NCI-H774 (cell line): ENCODE data around the gene STK32C.
A peak's percentile ranks its signal among the peaks of the same experiment; 100 is the strongest.

ENCODE experiments used
- DNase-seq: peaks from one replicate; lab custom pipeline; 2025; lab: John Stamatoyannopoulos, UW

STK32C gene

DNA sequence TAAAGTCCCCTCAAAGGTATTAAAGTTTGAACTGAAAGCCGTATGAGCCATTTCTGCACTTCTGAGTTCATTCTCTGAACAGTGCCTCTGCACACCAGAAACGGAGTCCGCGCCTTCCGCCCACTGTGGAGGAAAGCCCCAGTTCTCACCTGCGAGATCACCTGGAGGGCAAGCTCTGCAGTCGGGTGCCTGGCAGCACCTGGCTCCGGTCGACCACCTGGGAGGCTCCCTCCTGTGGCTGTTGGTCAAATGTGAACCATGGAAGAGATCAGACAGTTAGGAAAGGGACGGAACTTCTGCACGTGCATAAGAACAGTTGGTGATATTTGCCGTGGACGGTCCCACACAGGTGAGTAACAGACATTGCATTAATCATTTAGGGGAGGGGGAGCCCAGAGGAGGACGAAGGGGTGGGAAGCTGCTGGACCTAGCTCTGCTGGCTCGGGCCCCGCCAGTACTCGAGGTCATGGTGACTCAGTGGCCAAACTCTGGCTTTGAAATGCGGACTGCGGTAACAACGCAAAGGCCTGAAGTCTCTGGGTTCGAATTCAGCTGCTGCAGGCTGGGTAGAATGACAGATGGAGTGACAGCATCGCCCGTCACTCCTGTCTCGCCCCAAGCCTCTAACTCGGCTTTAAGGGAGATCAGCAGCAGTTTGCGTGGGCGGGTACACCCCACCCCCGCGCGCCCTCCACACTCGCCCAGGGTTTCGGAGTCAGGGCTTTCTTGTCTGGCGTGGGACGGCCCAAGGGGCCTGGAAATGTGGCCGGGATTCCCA, 122.7 kb downstream of the STK32C start:
- DNase-seq, result no peak

DNA sequence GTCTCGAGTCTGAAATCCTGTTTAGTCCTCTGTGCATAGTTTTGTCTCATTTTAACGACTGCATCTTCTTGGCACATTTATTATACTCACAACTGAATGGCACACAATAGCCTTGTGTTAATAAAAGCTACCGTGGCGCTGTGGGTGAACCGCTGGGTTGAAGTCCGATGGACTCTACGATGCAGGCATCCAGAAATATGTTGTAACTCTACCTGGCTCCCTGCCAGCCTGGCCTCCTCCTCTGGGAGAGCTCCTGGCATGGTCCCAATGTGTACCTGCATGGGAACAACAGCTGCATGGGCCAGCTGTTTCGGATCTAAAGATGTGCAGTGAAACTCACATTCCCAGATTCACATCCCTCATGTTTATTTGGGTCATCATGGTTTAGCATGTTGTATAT, 124.7 kb downstream of the STK32C start:
- DNase-seq, result no peak

DNA sequence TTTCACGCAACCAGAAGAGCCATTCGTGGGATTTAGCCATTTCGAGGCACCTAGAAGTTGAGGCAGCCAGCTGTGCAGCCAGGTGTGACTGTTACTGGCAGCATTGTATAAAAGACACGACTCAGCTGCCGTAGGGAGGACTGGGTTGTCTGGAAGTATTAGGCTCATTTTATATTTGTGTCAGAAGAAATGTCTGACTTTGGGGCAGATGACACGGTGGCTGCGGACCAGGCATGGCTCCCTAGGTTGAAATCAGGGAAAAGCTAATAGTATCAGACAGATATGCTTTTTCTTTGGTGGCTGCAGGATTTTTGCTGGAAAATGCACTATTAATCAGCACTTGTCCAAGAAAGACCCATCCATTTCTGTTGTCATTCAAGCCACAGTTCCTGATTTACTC, 125.2 kb downstream of the STK32C start:
- DNase-seq, result no peak

DNA sequence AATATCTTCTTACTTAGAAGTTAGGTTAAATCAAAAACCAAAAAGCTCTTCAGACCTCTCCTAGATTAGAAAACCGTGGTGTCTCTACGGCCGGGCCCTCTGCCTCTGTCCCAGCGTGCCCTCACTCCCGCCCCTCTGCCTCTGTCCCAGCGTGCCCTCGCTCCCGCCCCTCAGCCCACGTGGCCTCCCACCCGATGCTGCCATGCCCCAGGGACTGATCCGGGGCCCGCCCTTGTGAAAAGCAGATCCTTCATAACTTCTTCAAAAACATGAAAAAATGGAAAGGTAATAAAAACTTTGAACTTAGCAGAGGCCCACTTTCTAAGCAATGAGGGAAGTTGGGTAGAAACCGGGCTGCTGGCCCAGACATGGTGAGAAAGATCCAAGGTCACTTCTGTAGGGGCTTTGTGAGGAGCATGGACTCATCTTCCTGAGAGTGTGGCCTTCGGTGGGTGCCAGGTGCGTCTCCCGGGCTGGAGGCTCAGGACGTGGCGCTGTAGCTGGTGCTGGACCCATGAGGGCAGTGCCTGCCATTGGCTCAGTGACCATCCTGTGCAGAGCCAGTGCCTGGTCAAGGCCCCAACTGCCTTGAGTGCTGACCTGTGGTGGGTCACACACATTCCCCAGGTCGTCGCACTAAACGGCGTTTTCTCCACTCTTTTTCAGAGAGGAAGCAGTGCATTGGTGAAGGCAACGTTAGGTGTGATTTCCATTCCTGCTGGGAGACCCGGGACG, 125.9 kb downstream of the STK32C start:
- DNase-seq, result no peak

DNA sequence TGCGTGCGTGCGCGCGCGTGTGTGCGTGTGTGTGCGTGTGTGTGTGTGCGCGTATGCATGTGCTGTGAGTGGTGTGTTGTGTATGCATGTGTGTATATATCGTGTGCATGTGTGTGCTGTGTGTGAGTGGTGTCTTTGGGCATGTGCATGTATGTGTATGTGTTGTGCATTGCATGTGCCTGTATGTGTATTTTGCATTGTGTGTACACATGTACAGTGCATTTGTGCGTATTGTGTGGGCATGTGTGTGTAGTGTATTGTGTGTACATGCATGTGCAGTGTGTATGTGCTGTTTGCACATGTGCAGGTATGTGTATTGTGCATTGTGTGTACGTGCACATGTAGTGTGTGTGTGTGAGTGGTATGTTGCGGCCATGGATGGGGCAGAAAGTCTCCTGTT, 127.0 kb downstream of the STK32C start:
- DNase-seq, result no peak

DNA sequence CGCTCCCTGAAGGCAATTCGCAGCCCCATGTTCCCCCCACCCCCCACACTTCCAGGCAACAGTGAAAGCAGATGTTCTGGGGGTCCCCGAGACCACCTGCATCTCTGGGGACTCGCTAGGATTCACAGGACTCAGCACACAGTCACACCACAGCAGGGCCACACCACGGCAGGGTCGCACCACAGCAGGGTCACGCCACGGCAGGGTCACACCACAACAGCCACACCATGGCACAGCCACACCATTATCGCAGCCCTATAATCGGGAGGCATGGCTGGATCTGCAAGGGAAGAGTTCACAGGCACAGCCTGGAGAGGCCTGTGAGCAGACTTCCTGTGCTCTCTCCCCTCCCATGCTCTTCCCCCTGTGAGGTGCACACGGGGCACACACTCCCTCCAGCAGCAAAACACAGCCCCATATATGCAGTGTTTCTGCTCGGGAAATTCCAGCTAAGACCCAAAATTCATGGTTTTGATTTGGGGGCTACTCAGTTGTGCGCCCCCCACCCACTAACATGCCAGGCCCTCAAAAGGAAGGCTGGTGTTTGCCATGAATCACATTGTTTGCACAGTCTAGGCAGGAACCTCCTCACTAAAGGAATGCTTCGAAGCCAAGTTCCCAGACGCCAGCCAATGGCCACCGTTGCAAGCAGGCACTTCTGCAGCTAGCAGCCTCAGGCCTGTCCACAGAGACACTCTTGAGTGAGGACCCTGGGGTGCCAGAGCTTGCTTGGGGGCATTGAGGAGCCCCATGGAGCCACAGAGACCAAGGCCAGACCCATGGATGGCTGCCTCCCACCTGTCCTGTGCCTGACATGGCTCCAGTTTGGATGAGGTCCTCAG, 128.0 kb downstream of the STK32C start:
- DNase-seq, result no peak

DNA sequence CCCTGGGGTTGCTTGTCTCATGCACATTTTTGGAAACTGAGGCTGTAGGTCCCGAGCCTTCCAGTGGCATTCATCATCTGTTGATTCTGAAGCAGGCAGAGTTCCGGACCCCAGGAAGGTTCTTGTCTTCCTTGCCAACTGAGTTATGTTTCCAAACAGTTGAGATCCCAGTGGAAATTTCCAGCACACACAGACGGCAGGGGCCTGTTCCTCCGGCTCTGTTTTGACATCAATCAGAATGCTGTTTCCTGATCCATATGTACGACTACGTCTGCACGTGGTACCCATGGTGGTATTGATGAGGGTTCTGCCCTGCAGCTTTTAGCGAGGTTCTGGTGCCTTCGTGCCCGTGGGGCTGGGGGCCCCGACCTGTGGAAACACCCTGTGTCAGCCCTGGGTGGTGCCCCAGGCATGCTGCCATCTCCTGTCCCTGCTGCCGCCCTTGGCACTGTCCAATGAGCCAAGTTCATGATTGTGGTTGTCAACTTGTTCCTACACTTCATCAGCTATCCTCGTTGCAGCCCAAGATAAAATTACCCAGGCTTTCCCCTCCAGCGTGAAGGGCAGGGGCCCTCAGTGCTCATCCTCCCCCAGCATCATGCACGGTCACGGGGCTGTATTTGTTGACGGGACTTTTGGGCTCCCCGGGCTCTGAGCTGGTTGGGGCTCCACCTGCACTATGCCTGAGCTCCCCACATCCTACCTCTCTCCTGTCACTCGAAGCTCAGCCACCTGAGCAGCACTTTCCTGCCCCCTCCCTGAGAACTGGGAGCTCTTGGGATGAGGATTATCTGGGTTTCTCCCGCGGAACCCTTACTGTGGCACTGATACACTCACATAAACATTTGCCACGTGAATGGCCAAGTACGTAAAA, 128.8 kb downstream of the STK32C start:
- DNase-seq, result no peak

DNA sequence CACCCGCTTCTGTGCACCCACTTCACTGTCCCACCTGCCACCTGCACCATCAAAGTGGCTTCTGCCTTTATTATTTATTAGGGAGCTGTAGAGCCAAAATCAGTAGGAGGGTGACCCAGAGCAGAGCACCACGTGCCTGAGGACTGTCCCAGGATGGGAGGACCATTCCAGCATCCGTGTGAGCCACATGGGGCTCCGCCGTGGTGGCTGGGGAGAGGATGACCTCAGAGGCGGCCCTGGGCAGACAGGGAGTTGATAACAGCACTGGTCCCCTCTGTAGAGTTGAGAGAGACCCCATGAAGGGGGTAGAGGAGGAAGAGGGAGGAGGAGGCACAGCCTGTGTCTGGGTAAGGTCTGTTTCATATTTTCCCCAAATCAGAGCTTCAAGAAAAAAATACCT, 129.7 kb downstream of the STK32C start:
- no peak for DNase-seq

DNA sequence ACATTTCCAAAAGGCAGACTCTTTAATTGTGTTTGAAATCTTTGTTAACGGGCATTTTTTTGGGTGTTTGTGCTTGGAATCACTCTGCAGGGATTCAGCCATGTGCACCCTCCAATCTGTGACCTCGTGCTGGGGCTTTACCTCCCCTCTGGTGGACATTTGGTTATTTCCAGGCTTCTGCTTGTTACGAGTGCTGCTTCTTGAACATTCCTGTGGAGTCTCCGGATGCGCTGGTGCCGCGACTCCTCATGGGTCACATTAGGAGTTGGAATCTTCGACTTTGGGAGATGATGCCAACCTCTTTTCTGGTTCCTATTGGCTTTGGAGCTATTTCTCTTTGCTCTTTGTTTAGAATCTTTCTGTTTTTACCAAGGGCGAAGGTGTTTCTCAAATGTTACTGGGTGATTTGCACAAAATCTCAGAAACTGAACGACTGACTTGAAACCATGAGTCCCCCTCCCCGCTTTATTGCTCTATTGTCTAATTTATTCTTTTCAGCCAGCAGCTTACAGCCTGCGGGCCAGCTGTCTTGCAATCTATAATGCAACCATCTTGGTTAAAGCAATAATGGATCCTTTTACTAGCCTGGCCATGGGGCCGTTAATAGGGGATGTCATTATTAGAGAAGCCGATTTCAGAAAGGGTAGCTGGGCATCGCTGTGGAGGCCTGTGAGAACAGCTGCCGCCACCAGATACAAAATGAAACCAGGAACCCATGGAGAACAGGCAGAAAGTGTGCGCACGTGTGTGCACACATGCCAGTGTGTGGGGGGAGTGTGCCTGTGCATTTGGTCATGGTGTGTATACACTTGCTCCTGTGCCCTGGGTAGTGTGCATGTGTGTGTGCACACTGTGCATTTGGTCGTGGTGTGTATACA, 130.9 kb downstream of the STK32C start:
- no peak for DNase-seq

DNA sequence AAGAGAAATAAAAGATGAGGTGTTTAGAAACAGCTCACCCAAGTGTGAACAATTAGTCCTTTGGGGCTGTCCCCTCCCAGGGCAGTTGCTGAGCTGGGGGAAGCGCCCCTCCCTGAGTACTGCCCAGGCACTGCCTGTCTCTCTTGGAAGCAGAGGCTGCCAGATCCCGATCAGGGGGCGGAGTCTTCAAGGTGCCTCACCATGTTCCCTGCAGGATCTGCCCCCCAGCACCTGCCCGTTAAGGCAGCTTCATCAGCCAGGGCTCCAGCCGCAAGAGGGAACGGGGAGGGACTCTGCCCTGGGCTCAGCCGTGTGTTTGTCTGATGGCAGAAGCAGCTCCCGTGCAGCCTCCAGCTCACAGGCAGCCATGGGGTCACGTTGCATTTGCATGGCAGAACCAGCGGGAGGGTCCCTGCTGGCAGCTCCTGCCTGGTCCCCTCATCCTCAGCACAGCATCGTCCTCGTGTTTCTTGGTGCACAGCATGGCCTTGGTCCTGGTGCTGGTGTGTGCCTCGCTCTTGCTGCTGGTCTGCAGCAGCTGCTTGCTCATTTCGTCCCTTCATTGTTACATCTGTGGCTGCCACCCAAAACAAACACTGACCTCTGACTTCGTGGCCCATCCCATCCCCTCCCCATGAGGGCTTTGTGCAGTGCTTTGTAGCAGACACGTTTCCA, 131.7 kb downstream of the STK32C start:
- DNase-seq, result peak; percentile 34

DNA sequence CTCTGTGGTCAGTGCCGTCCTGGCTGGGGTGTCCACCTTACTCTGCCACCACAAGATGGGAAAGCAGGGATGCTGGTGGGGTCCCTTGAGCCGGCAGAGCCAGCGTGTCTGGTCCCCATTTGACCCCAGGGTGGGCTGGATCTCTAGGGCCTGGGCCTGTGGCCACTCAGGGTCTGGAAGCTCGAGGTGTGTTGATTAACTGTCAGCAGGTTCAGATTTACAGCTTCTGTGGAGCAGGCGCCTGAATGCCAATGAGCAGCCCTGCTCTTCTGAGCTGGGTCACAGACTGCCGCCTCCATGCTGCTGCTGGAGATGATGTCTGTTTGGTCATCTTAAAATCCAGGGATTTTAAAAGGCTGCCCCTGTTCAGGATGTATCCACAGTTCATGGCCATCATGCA, 132.3 kb downstream of the STK32C start:
- no peak for DNase-seq

DNA sequence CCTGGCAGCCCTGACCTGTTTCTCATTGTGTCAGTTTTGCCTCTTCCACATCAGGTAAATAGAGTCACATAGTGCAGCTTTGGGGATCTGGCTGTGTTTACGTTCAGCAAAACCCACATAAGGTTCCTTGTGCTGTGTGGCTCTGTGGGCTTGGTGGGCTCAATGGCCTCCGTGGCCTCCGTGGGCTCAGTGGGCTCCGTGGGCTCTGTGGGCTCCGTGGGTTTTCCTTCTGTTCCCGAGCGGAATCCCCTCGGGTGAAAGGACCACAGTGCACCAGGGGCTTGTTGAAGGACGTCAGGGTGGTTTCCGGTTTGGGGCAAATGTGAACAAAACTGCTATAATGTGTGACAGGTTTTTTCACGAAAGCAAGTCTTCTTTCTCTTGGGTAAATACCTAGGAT, 133.5 kb downstream of the STK32C start:
- no peak for DNase-seq

DNA sequence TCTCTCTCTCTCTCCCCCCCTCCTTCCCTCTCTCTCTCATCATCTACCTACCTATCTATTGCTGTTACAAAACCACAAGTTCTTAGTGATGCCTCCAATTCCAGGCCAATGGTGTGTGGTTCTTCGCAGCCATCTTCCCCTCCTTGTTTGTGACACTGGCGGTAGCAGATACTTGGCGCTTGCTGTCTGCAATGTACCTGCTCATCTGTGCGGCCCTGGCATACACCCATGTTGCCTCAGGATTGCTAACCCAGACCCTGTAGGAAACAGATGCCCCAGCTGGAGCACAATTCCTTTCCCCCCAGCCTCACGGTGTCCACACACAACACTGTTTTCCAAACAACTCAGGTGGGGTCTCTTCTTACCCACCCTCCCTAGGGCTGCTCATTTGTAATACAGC, 134.6 kb downstream of the STK32C start:
- no peak for DNase-seq

DNA sequence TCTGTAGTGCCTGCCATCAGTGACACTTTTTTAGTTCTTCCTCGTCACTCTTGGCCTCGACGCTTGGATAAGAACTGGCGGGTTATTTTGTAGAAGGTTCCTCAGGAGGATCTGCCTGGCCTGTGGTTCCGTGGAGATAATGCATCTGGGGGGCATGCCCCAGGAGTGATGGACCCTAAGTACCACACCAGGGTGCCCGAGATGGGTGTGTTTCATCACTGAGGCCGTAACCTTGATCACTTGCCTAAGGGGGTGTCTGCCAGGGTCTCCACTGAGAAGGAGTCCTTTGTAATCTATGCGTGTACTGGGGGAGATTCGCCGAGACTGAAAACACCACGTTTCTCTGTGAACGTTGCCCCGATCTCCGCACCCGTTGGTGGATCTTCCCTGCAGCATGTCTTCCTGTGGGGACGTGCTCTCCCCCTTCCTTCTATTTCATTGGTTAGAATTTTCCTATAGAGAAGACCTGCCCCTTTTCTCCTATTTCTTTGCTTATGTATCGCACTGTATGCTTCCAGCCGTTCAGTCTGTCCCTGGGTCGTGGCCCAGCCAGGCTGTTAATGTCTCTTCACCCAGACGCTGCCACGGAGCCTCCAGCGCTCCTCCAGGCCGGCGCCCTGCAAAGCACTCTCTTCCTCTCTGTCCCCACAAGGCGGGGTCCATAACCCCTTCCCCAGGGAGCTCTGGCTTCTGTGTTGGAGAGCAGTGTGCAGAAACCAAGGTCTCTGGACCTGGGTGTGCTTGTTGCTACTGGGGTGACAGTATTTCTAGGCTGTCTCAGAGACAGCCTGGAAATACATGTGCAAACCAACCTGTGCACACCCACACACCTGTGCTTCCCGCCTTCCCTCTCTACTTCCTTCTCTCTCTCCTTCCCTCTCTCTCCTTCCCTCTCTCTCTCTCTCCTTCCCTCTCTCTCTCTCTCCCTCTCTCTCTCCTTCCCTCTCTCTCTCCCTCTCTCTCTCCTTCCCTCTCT, 135.4 kb downstream of the STK32C start:
- DNase-seq, result no peak

DNA sequence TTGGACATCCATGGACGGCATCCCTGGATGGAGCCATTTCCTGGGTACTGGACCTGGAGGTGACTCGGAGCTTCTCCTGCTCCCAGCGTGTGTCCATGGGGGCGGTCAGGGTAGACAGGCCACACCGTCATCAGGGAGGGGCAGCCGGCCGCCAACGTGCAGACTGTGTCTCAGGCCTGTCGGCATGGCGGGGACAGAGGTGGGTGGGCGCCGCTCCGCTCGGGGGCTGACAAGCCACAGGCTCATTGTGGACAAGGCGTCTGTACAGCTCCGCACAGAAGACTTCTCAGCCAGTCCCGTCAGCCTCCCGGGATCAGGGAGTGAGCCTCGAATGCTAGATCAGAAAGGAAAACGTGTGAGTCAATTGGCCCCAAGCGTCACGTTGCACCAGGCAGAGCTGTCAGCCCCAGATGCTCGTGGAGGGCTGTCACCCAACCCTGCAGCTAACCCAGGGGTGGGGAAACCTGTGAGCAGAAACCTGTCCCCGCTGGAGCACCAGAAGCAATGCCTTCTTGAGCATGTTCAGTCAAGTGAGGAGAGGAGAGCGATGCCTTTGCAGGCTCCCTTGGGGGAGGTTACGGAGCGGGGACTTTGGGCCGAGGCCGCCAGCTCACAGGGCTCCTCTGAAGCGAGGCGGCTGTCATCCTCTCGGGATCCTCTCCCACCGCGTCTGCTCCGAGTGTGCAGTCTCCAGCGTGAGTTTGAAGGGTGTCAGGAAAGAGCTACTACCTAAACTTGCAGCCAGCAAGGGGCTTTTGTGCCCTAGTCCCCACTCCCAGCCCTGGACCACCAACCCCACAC, 137.0 kb downstream of the STK32C start:
- DNase-seq, result no peak

DNA sequence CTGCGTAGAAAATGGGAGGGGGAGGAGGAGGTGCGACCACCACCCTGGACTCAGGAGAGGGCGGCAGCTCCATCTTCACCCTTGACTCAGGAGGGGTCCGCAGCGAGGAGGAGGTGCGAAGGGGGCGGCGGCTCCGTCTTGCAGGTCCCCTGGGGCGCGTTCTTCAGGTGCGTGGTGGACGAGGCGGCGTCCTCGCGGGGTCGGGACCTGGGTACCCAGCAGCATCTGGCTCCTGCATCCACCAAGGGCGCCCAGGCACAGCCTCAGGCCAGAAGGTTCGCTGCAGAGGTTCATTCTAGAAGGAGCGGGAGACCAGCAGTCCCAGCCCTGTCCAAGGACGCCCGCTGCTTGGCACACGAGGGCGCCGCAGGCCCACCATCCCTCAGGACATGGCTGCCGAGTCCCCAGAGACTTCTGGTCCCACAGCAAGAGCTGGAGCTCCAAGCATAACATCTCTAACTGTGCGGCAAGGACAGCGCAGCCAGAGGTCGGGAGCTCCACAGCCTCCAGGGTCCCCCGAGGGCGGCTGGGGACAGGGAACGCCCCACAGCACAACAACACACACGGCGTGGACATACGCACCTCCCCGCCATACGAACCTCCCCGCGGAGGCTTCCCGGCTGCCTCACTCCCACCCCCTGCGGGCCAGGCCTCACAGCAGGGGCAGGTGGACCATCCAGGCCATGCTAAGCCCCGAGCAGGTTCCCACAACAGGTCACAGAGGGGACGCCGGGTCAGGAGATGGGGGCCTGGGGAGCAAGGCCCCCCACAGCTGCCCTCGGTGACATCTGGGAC, 137.8 kb downstream of the STK32C start:
- no peak for DNase-seq

DNA sequence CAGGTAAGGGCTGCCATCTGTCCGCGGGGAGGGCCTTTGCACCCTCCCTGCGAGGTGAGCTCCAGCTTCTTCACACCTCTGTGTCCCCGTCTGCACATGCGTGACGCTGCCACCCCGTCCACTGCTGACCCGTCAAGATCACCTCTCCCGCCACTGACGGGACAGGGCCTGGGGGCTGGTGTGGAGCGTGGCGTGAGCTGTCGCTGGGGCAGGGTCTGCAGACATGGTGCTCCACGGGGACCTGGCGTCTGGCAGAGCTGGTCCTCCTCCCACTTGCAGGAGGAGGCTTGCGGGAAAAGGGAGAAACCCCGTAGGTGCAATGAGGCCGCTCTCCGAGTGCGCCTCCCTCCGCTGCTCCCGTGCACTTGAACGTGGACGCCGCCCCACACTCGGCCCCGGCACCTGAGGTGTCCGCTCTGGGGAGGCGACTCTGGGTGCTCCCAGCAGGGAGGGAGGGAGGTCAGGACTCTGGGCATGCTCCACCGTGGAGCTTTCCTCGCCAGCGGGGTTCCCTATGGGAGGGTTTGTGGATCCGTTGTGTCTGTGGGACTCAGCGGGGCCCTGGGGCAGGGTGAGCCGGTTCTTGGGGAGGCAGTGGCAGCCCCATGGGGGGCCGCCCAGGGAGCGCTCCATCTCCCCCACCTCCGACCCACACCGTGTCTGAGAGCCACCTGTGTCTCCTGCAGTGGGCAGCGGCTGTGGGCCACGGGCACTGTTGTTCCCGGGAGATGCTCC, 138.6 kb downstream of the STK32C start:
- DNase-seq, result no peak
